ENCODE data around the gene CNTN4.
"Not testable (repeated sequence)": the region's sequence is repeated elsewhere in the genome, so short reads cannot be mapped to it uniquely, and the experiment has no call there.

CNTN4 gene

GRCh38 chr3:2876362-2876761, 777.7 kb downstream of the CNTN4 start:
- DNase-seq: no peak

DNA sequence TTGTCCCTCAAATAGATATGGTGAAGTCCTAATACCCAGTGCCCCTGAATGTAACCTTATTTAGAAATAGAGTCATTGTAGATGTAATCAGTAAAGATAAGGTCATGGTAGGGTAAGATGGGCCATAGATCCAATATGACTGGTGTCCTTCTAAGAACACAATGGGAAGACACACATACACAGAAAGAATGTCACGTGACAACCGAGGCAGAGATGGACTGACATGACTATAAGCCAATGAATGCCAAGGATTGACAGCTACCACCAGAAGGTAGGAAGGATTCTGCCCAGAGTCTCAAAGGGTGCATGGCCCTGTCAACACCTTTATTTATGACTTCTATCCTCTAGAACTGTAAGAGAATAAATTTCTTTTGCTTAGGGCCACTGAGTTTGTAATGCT, 780.4 kb downstream of the CNTN4 start:
- no peak for DNase-seq

GRCh38 chr3:2879587-2879986, 780.9 kb downstream of the CNTN4 start:
- no peak for DNase-seq

- DNase-seq: no peak
Observed at GRCh38 chr3:2880218-2880756, 781.6 kb downstream of the CNTN4 start.

GRCh38 chr3:2883283-2883682, 784.6 kb downstream of the CNTN4 start:
- no peak for DNase-seq

DNA sequence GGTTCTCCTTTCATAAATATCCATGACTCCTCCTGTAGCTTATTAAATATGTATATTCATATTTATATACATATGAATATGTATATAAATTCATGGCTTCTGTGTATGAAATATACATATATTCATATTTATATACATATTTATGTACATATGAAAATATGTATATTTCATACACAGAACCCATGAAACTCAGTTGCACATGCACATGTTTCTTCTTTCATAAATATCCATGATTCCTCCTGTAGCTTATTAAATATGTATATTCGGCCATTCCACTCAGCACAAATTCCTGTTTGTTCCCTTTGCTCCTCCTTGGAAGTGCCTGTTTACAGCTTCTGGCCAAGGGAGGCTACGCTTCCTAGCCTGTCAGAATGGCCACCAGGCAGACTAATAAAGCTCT, 789.9 kb downstream of the CNTN4 start:
- DNase-seq: no peak

DNA sequence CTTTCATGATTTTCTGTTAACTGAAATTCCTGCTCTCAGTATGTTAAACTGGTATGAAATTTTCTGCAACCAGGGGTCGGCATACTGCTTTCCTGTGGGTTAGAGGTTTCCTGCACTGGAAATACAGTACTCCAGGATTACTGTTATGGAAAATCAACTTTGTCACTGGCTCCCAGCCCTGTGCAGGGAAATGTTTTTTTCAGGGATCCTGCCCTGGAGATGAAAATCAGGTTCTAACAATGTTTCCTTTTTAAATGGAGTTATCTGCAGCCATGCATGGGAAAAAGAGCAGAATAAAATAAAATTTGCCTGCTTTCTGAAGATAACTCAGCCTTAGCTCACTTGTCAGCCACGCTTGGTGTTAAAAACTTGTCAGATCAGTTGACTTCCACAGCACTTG, 791.1 kb downstream of the CNTN4 start:
- DNase-seq: no peak

DNA sequence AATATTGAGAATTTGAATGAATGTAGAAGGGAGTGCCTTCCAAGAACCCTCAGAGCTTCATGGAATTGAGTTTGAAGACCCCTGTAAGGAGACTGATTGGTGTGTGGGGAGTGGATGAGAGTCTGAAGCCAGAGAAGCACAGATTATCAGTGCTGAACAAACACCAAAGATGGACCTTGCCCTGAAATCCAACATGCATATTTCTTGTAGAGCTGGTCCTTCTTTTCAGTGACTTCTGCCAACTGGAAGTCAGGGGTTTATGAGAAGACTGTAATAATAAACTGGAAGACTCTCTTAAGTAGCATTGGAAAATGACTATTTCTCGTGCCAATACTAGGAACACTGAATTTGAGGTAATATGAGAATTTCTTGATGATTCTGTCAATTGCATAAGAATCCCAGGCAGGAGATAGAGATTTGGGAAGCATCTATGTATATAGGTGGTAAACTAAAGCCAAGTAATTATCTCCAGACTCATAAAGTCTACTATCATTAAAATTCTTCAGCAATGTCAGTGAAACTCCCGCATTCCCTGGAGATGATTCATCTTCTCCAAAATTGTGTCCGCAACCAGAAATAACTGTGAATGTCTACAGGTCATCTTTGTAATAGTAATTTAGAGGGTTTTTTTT, 797.8 kb downstream of the CNTN4 start:
- DNase-seq: no peak

GRCh38 chr3:2897821-2898220, 799.2 kb downstream of the CNTN4 start:
- DNase-seq: no peak

DNA sequence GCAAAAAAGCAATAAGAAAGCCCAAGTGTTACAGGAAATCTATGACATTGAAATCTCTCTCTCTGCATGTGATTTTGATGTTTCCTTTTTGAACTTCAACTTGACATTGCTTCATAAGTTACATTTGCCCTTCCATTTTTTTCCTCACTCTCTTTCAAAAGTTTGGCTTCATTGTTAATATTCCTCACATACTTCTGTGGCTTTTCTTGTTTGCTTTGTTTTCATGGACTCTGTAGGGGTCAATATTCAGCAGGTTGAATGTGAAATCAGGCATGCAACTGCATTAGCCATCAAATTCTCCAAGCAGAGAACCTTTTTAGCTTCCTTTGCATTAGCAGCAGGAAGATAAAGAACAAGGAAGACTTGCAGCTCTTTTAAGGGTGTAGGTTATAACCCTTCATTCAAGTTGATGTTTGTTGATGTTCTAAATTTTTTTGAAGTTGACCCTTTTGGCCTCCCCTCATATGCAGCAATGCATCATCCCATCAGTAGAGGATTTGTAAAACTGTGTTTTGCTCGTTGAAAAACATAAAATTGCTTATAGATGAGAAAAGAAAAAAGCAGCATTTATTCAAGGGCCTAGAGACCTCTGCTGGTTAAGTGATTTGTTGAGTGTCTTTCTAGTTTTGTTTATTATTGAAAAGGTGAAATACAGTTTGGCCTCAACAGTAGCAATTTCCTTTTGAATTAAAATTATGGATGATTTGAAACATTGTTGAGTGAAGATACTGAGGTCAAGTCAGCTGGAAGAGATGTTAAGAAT, 800.1 kb downstream of the CNTN4 start:
- no peak for DNase-seq

GRCh38 chr3:2904054-2904453, 805.4 kb downstream of the CNTN4 start:
- no peak for DNase-seq

DNA sequence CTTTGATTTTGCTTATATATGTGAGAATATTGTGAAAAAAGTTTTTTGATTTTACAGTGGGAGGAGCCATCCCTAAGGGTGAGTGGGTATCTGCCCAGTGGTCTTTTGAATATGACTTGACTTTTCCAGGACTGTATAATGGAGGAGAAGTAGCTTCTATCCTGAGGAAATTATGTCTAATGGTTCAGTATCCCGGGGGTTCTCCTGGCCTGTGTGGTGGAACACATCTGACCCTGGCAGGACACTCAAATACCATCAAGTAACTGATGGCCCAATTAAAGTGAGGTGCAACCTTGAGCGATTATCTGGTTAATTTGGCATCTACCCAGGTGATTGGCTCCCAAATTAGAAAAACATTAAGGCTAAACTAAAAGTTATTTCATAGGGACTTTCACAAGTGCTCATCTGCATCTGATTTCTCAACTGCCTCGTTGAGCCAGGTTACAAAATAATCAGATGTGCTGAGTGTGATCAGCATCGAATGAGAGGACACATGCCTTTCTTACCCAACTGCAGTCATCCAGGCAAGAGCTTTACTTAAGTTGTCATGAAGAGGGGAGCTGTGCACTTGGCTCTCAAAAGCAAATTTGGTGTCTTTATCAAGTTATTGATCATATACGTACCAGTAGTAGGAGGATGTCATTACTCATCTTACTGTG, 810.2 kb downstream of the CNTN4 start:
- no peak for DNase-seq

- DNase-seq: no peak
Observed at GRCh38 chr3:2910997-2911396, 812.3 kb downstream of the CNTN4 start.

GRCh38 chr3:2915826-2916225, 817.2 kb downstream of the CNTN4 start:
- no peak for DNase-seq

DNA sequence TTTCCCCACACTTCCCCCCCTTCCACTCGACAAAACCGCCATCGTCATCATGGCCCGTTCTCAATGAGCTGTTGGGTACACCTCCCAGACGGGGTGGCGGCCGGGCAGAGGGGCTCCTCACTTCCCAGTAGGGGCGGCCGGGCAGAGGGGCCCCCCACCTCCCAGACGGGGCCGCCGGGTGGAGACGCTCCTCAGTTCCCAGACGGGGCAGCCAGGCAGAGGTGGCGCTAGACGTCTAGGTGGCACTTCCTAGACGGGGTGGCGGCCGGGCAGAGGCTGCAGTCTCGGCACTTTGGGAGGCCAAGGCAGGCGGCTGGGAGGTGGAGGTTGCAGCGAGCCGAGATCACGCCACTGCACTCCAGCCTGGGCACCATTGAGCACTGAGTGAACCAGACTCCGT, 818.0 kb downstream of the CNTN4 start:
- DNase-seq: not testable (repeated sequence)

GRCh38 chr3:2920103-2920502, 821.4 kb downstream of the CNTN4 start:
- no peak for DNase-seq

DNA sequence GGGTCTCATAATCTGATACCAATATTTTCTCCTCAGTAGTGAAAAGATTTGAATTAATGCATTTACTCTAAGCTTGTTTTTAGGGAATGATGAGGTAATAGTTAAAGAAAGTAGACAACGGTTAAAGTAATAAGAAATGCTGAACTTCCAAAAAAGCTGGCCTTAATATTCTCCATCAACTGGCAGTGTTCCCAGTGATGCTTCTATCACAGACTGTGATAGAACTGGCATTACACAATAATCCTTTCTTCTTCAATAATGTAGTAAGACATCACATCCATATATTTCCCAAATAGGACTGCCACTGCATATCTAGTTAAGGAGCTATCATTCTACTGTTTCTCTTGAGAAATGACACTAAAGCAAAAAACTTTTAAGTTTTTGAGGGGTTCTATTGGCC, 822.8 kb downstream of the CNTN4 start:
- no peak for DNase-seq

- no peak for DNase-seq
Observed at GRCh38 chr3:2921903-2922302, 823.2 kb downstream of the CNTN4 start.

DNA sequence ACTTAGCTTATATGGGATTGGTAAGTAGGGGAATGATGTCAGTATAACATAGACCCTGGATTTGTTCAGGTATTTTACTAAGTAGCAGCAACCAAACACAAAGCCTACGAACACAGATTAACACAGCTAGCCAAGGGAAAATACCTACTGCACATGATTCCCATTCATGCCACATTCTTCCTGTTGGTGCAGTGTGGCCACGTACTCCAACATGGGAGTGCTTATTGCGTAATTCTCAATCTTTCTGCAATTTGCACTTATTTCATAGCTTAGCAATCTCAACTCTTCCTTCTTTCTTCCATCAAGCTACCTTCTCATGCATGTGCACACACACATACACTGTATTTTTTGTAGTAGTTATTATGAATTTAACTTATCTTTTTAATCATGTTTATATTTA, 824.7 kb downstream of the CNTN4 start:
- DNase-seq: no peak

DNA sequence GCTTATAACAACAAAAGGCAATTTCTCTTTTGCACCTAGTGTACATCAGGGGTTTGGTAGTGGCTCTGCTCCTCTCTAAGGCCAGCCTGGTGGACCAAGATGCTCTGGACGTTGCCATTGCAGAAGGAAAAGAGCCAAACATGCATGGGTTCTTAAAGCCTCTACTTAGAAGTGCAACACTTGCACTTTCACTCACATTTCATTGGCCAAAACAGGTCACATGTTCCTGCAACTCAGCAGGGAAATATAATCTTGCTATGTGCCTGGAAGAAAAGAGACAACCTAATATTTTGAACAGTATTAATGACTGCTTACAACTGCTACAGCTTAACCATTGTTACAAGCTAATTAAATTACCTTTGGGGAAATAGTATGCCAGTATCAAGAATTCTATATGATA, 828.6 kb downstream of the CNTN4 start:
- DNase-seq: no peak

GRCh38 chr3:2929574-2929973, 830.9 kb downstream of the CNTN4 start:
- DNase-seq: no peak

DNA sequence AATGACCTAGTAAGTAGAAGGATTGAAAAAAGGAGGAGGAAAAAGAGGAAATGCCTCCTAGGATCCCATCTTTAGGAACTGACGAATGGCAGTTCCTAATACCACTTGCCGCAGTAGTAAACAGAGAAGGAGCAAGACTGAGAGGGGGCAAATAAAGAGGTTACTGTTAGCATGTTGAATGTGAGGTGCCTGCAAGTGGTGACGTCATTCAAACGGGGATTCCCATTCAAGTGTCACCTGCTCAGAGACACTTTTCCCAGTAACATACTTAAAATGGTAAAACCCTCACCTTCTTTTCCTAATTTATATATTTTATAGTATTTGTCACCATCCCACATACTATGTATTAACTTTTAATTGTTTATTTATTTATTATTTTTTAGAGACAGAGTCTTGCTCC, 832.6 kb downstream of the CNTN4 start:
- DNase-seq: no peak

GRCh38 chr3:2934541-2934940, 835.9 kb downstream of the CNTN4 start:
- DNase-seq: no peak

DNA sequence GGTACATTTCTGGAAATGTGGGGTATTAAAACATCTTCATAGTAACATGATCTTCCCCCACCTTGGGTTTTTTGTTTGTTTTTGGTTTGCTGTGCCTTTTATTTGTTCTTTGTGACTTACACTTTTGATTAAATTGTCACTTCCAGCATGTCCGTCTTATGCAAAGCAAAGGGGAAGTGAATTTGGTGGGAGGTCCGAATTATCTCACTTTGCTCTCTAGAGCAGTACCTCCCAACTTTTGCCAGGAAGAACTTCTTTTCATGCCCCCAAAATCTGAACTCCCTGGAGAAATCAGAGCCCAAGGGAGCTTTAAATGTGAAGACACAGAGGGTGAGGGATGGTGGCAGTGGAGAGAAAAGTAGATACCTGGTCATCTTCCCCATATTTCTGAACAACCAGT, 838.4 kb downstream of the CNTN4 start:
- DNase-seq: no peak

Measured in activated CD8-positive, alpha-beta memory T cell treated with anti-CD3 and anti-CD28 coated beads, Interleukin-2, amount 50 U/mL, for 48 hours (primary cell).